GM18858 (cell line): ENCODE data around the gene LMAN2.

Source experiments
- ATAC-seq: cut with Tn5 transposase; IDR thresholded peaks from one replicate; pipeline ENCODE4 v1.9.1; 2021; ENCODE audit not compliant: unreplicated experiment

Gene LMAN2

GRCh38 chr5:177291735-177292134 lies 59.7 kb downstream of the LMAN2 start:
- no peak for ATAC-seq

DNA sequence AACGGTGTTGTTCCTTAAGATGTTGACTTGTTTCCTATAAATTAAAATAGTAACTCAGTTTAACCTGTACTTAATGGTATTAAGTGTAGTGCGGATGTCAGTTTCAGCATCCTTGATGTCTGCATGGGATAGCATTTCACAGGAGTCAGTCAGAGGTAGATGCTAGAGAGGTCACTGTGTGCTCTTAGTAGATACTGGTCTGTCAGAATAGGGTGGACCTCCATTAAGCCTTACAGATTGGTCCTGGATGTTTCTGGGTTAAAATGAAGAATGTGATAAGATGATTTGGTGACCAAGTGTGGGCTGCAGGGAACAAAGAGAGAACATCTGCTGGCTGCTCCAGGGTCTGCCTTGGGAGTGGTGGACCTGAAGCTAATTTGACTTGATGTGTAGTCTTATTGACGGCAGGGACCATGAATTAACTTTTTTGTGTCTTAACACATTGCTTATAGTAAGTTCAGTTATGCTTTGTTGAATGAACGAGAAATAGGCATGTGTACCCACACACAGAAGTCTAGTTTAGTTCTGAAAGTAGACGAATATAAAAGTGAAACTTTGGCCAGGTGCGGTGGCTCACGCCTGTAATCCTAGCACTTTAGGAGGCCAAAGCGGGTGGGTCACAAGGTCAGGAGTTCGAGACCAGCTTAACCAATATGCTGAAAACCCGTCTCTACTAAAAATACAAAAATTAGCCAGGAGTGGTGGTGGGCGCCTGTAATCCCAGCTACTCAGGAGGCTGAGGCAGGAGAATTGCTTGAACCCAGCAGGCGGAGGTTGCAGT lies 60.5 kb downstream of the LMAN2 start:
- no peak for ATAC-seq

GRCh38 chr5:177288191-177288590 lies 63.3 kb downstream of the LMAN2 start:
- ATAC-seq = no peak
